Measurements from ENCODE around the gene SERINC3. TPM values are rescaled to one million over a fixed set of nuclear protein-coding genes. Genes with fewer than 3 reads are reported as not detected.

Gene SERINC3
- total and polyA plus RNA-seq, 2 donors (not counting 3 experiments of a cell fraction or from before 2014, with no cell fraction given): 83.7 to 177 TPM

- TF ChIP-seq POLR2AphosphoS5 (IDR thresholded peaks at IDR 0.05; ENCODE audit: insufficient read depth, low read depth, low read length) (no peak), CTCF (IDR thresholded peaks at IDR 0.05; ENCODE audit: extremely low read depth in 1 of 2, insufficient read depth in 1 of 2, low read depth in 1 of 2, low read length in 2 of 2) (no peak), MAX (IDR thresholded peaks at IDR 0.05; ENCODE audit: insufficient read depth, insufficient read length) (no peak), FOS (IDR thresholded peaks at IDR 0.05; ENCODE audit: borderline replicate concordance, insufficient read depth, low read length) (no peak)
- dilution Hi-C loops (cut with MboI; ENCODE audit: extremely low pct_ligation_motif_present, low sequenced_read_pairs) (no loop called here), intact Hi-C loops (cut with micrococcal nuclease) (no loop called here)
- no TSS peak for BruUV-seq (replicated peaks)
- CTCF ChIA-PET: interaction anchor here (1.1 kb wide), 1 partner anchor 93 kb away, joined by 3 read pairs; no protein-coding TSS in a partner anchor
- POLR2A ChIA-PET: interaction anchor here (0.7 kb wide), 1 partner anchor 85 kb away, joined by 4 read pairs; no protein-coding TSS in a partner anchor
- H3K9ac ChIP-seq (replicated peaks; ENCODE audit: extremely low read depth, insufficient read depth, low read length): no peak overlapping the region
- H4K20me1 ChIP-seq (replicated peaks; ENCODE audit: control insufficient read depth, extremely low read depth, insufficient read depth, low read length): peaks cover 7% of the 10 kb centered on the region
- no peak overlapping the region for H3K4me2 ChIP-seq (ENCODE audit: insufficient read depth, low read length)
- H2AFZ ChIP-seq (ENCODE audit: low read depth, low read length): no peak overlapping the region
- no peak for DNase-seq (ENCODE audit: low read depth, low spot score)
- no peaks in the 10 kb centered on the region for H3K9me3 ChIP-seq (replicated peaks; ENCODE audit: control insufficient read depth, insufficient read depth, low read length)
- no peaks in the 10 kb centered on the region for H3K27me3 ChIP-seq (ENCODE audit: control insufficient read depth in 2 of 2, insufficient read depth in 2 of 2, low read length in 2 of 2)
- no peak overlapping the region for H3K4me3 ChIP-seq (replicated peaks in 1 of 3; ENCODE audit: insufficient read depth in 1 of 3, low read depth in 1 of 3, low read length in 3 of 3)
- peaks cover 23% of the 10 kb centered on the region for H3K4me1 ChIP-seq (ENCODE audit: control insufficient read depth, extremely low read depth, insufficient read depth, low read length)
- peaks cover 0 to 2% of the 10 kb centered on the region in 2 experiments for H3K36me3 ChIP-seq (ENCODE audit: control insufficient read depth in 2 of 2, extremely low read depth in 1 of 2, insufficient read depth in 2 of 2, low read length in 2 of 2)
- H3K9me1 ChIP-seq (replicated peaks; ENCODE audit: control insufficient read depth, extremely low read depth, insufficient read depth, low read length): no peaks in the 10 kb centered on the region
- FAIRE-seq: no peak
- peaks cover 73% of the 10 kb centered on the region for H3K79me2 ChIP-seq (ENCODE audit: control insufficient read depth, insufficient read depth, low read length)
- no peak overlapping the region for H3K27ac ChIP-seq (ENCODE audit: insufficient read depth, low read depth, low read length)
Measured at GRCh38 chr20:44517454-44517853, 4.4 kb downstream of the SERINC3 start.

- DNase-seq (ENCODE audit: low read depth, low spot score) (no peak), FAIRE-seq (no peak)
- Histone ChIP-seq H2AFZ (ENCODE audit: low read depth, low read length) (no peak overlapping the region), H3K9me3 (replicated peaks; ENCODE audit: control insufficient read depth, insufficient read depth, low read length) (no peaks in the 10 kb centered on the region), H3K27me3 (ENCODE audit: control insufficient read depth in 2 of 2, insufficient read depth in 2 of 2, low read length in 2 of 2) (no peaks in the 10 kb centered on the region), H3K79me2 (ENCODE audit: control insufficient read depth, insufficient read depth, low read length) (peaks cover 73% of the 10 kb centered on the region), H3K4me3 (replicated peaks in 1 of 3; ENCODE audit: insufficient read depth in 1 of 3, low read depth in 1 of 3, low read length in 3 of 3) (no peak overlapping the region), H3K9ac (replicated peaks; ENCODE audit: extremely low read depth, insufficient read depth, low read length) (no peak overlapping the region), H3K4me1 (ENCODE audit: control insufficient read depth, extremely low read depth, insufficient read depth, low read length) (peaks cover 19% of the 10 kb centered on the region), H3K9me1 (replicated peaks; ENCODE audit: control insufficient read depth, extremely low read depth, insufficient read depth, low read length) (no peaks in the 10 kb centered on the region), H3K36me3 (ENCODE audit: control insufficient read depth in 2 of 2, extremely low read depth in 1 of 2, insufficient read depth in 2 of 2, low read length in 2 of 2) (peaks cover 0 to 2% of the 10 kb centered on the region in 2 experiments), H3K4me2 (ENCODE audit: insufficient read depth, low read length) (no peak overlapping the region), H4K20me1 (replicated peaks; ENCODE audit: control insufficient read depth, extremely low read depth, insufficient read depth, low read length) (peaks cover 7% of the 10 kb centered on the region), H3K27ac (ENCODE audit: insufficient read depth, low read depth, low read length) (no peak overlapping the region)
- no TSS peak for BruUV-seq (replicated peaks)
- ChIA-PET CTCF (interaction anchor here (1.7 kb wide), 1 partner anchor 59 kb away, joined by 4 read pairs; no protein-coding TSS in a partner anchor), POLR2A (no interaction called here)
- dilution Hi-C loops (cut with MboI; ENCODE audit: extremely low pct_ligation_motif_present, low sequenced_read_pairs) (no loop called here), intact Hi-C loops (cut with micrococcal nuclease) (no loop called here)
- TF ChIP-seq FOS (IDR thresholded peaks at IDR 0.05; ENCODE audit: borderline replicate concordance, insufficient read depth, low read length) (no peak), MYC (IDR thresholded peaks at IDR 0.05; ENCODE audit: low read depth, low read length) (no peak), CTCF (IDR thresholded peaks at IDR 0.05; ENCODE audit: extremely low read depth in 1 of 2, insufficient read depth in 1 of 2, low read depth in 1 of 2, low read length in 2 of 2) (no peak), JUN (IDR thresholded peaks at IDR 0.05; ENCODE audit: borderline replicate concordance, insufficient read depth, insufficient read length, low read depth) (no peak), POLR2A (IDR thresholded peaks at IDR 0.05; ENCODE audit: low read depth, low read length) (no peak), GATA2 (IDR thresholded peaks at IDR 0.05; ENCODE audit: insufficient read depth, insufficient read length, low read depth, low read length) (no peak), POLR2AphosphoS5 (IDR thresholded peaks at IDR 0.05; ENCODE audit: insufficient read depth, low read depth, low read length) (no peak), MAX (IDR thresholded peaks at IDR 0.05; ENCODE audit: insufficient read depth, insufficient read length) (no peak), EZH2 (IDR thresholded peaks at IDR 0.05; ENCODE audit: borderline replicate concordance, low read depth, low read length, severe bottlenecking) (no peak)
Measured at GRCh38 chr20:44516491-44516890, 5.4 kb downstream of the SERINC3 start.

Measured in endothelial cell of umbilical vein (primary cell).